Measurements from ENCODE around the gene PBX3. TPM values are rescaled to one million over a fixed set of nuclear protein-coding genes. Genes with fewer than 3 reads are reported as not detected.

The PBX3 gene
- total and polyA plus RNA-seq, 3 donors from 2014 or later, result 21.0 to 56.1 (median 48.0) TPM

GRCh38 chr9:125847735-125848134 is 100.6 kb downstream of the PBX3 start:
- no peak for TF ChIP-seq POLR2A (IDR thresholded peaks at IDR 0.05)
- intact Hi-C loops (cut with DNase I; ENCODE audit: low total_unique reads), result no loop called here
- Histone ChIP-seq H3K27me3 (no peaks in the 10 kb centered on the region), H3K9me3 (no peaks in the 10 kb centered on the region), H3K27ac (no peak overlapping the region), H3K36me3 (ENCODE audit: low read depth, missing control alignments) (no peaks in the 10 kb centered on the region), H3K4me1 (no peaks in the 10 kb centered on the region), H3K4me3 (no peak overlapping the region)
- no peak for DNase-seq
- 94 to 100% methylated on average over 2 of the region's 2 CpGs for WGBS, 2 donors

GRCh38 chr9:125850106-125850632 is 103.0 kb downstream of the PBX3 start:
- H3K9me3 ChIP-seq, result no peaks in the 10 kb centered on the region
- no peak for DNase-seq
- 74 to 85% methylated on average over 3 of the region's 3 CpGs for WGBS, 2 donors
- no peaks in the 10 kb centered on the region for H3K27me3 ChIP-seq
- no peak overlapping the region for H3K27ac ChIP-seq
- no peak overlapping the region for H3K4me3 ChIP-seq
- intact Hi-C loops (cut with DNase I; ENCODE audit: low total_unique reads), result no loop called here
- H3K4me1 ChIP-seq, result no peaks in the 10 kb centered on the region
- H3K36me3 ChIP-seq (ENCODE audit: low read depth, missing control alignments), result no peaks in the 10 kb centered on the region
- TF ChIP-seq CTCF (IDR thresholded peaks at IDR 0.05) (no peak), POLR2A (IDR thresholded peaks at IDR 0.05) (no peak)

- no peak overlapping the region for H3K27ac ChIP-seq
- intact Hi-C loops (cut with DNase I; ENCODE audit: low total_unique reads), result no loop called here
- TF ChIP-seq CTCF (IDR thresholded peaks at IDR 0.05) (no peak), POLR2A (IDR thresholded peaks at IDR 0.05) (no peak)
- DNase-seq, result peak; percentile 36
- H3K36me3 ChIP-seq (ENCODE audit: low read depth, missing control alignments), result no peaks in the 10 kb centered on the region
- no peaks in the 10 kb centered on the region for H3K27me3 ChIP-seq
- no peaks in the 10 kb centered on the region for H3K4me1 ChIP-seq
- 63 to 68% methylated on average over 1 of the region's 1 CpG for WGBS, 2 donors
- H3K4me3 ChIP-seq, result no peak overlapping the region
- H3K9me3 ChIP-seq, result no peaks in the 10 kb centered on the region
These were observed 103.6 kb downstream of the PBX3 start for GRCh38 chr9:125850763-125851162.

GRCh38 chr9:125851979-125852378 is 104.8 kb downstream of the PBX3 start:
- no peak overlapping the region for H3K4me3 ChIP-seq
- no peak overlapping the region for H3K27ac ChIP-seq
- WGBS, 2 donors, result 61 to 72% methylated on average over 2 of the region's 2 CpGs
- no peak for TF ChIP-seq CTCF (IDR thresholded peaks at IDR 0.05)
- no peak for TF ChIP-seq POLR2A (IDR thresholded peaks at IDR 0.05)
- H3K36me3 ChIP-seq (ENCODE audit: low read depth, missing control alignments), result no peaks in the 10 kb centered on the region
- no peak for DNase-seq
- no peaks in the 10 kb centered on the region for H3K4me1 ChIP-seq
- no peaks in the 10 kb centered on the region for H3K27me3 ChIP-seq
- intact Hi-C loops (cut with DNase I; ENCODE audit: low total_unique reads), result no loop called here
- no peaks in the 10 kb centered on the region for H3K9me3 ChIP-seq

- Histone ChIP-seq H3K36me3 (ENCODE audit: low read depth, missing control alignments) (no peaks in the 10 kb centered on the region), H3K9me3 (no peaks in the 10 kb centered on the region), H3K4me3 (no peak overlapping the region), H3K27me3 (no peaks in the 10 kb centered on the region), H3K4me1 (no peaks in the 10 kb centered on the region), H3K27ac (no peak overlapping the region)
- no peak for DNase-seq
- intact Hi-C loops (cut with DNase I; ENCODE audit: low total_unique reads), result no loop called here
- 51 to 88% methylated on average over 2 of the region's 2 CpGs for WGBS, 2 donors
- TF ChIP-seq POLR2A (IDR thresholded peaks at IDR 0.05) (no peak), CTCF (IDR thresholded peaks at IDR 0.05) (no peak)
These were observed 105.2 kb downstream of the PBX3 start for GRCh38 chr9:125852386-125852785.
